GM21390 (cell line): ENCODE results near the gene HELZ.
"Not testable (repeated sequence)": the region's sequence is repeated elsewhere in the genome, so short reads cannot be mapped to it uniquely, and the experiment has no call there.

Experiments used
- ATAC-seq: cut with Tn5 transposase; IDR thresholded peaks from one replicate; pipeline ENCODE4 v1.9.1; 2021; ENCODE audit not compliant: unreplicated experiment

Gene HELZ

DNA sequence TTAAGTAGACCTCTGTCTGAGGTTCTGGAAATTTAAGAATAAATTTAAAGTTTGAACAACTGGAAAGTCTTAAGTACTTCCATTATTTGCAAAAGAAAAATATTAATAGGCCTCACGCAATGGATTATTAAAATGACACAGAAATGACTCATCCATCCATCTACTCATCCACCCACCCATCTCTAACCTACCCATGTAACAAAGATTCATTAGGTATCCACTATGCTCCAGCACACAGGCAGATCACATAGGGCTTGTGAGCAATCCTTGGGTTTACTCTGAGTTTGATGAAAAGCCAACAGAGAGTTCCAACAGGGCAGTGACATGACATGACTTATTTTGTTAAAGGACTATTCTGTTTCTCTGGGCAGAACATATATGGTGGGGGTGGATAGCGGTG lies 93.3 kb downstream of the HELZ start:
- no peak for ATAC-seq

DNA sequence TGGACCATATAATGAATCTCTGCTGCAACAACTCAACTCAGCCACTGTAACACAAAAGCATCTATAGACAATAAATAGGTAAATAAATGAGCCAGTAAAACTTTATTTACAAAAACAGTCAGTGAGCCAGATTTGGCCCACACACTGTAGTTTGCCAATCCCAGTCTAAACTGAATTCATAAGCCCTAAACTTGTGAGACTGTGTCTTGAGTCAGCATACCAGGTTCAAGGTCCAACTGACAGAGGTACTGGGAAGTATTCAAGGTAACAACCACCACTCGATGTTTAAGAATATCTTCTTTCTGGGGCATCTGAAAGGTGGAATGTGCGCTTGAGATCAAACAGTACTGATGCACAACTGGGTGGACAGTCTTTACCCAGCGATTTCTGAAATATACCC lies 94.2 kb downstream of the HELZ start:
- no peak for ATAC-seq

DNA sequence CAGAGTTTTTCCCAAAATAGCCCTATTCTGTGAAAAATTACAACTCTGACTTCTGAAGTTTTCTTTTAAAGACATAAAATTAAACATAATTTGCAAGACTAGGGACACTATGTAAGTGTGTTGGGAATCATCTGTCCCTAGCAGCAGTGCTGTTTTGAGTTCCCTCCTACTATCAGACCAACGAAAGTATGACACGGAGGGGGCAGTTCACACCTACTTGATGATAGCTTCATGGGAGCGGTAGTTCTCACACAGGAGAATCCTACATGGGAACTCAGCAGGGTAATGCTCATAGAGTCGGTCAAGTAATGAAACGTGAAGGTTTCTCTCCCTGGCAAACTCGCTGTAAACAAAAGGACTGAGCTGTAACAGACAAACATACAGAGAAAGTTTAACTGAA lies 96.6 kb downstream of the HELZ start:
- ATAC-seq = no peak

DNA sequence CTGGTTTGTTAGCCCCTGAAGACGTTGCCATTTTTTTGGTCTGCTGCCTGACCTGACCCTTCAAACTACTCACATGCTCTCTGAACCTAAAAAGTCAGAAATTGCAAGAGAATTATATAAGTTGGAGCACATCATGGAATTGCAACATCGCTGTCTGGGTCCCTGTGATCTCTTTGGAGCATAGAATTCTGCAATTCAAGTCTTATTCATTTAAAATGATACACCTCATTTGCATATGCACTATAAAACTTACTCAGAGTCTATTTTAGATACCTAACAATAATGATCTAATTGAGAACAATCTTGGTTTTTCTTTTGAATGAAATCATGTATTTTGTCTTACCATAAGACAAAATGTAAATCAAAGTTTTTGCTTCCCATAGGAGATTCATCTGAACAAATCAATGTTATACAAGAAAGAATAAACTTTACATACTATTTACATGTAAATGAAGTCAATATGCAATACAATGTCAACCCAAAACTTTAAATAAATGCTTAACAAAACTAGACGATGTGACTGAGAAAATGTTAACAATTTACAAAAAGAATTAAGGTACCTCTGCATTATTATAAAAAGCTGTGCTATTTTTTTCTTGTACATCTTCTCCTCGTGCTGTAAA lies 99.7 kb downstream of the HELZ start:
- no peak for ATAC-seq

DNA sequence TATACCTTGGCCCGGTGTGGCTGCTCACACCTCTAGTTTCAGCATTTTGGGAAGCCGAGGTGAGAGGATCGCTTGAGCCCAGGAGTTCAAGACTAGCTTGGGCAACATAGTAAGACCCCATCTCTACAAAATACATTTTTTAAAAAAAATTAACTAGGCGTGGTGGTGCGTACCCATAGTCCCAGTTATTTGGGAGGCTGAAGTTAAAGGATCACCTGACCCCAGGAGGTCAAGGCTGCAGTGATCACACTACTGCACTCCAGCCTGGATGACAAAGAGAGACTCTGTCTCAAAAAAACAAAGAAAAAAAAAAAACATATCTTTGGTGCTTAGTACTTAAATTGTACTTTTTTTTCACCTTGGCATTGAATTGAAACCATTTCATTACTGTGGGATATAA lies 101.7 kb downstream of the HELZ start:
- ATAC-seq = no peak

DNA sequence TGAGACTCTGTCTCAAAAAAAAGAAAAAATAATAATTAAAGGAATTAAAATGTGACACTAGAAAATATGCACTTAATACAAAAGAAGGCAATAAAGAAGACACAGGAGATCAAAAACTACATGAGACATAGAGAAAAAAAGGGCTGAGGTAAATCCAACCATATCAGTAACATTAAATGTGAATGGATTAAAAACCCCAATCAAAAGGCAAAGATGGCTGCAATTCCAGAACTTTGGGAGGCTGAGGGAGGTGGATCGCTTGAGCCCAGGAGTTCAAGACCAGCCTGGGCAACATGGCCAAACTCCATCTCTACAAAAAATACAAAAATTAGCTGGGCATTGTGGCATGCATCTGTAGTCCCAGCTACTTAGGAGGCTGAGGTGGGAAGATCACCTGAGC lies 103.0 kb downstream of the HELZ start:
- ATAC-seq = not testable (repeated sequence)

DNA sequence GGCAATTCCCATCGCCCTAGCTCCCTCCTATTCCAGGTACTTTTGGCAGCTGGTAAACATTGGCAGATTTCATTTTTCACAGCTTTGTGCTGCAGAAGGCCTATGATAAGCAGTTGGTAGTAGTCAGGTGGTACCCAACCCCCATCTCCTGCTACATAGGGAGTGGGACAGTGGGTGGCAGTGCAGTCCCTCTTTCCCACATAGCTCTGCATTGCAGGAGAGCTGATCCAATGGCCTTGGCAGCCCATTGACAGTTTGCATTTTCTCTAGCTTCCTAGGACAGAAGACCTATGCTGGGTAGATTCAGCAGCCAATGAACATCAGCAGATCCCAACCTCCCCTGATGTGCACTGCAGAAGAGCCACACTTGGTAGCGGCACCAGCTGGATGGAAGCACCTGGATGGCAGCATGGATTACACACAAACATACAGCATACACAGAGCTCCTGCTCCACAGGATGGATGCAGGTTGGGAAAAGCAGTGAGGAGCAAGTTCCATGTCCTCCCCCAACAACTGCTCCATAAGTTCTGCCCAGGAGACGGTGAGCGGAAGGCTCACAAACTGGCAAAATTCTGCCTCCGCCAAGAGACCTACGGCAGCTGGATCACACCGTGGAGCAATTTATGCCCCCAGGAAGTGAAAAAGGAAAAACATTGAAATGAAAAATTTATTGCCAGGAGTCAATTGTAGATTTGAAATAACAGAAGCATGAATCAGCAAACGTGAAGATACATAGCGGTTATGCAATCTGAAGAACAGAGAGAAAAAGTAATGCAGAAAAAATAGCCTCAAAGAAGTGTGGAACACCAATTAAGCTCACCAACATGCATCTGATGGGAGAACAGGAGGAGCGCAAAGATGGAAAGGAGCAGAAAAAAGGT lies 105.0 kb downstream of the HELZ start:
- ATAC-seq = no peak

DNA sequence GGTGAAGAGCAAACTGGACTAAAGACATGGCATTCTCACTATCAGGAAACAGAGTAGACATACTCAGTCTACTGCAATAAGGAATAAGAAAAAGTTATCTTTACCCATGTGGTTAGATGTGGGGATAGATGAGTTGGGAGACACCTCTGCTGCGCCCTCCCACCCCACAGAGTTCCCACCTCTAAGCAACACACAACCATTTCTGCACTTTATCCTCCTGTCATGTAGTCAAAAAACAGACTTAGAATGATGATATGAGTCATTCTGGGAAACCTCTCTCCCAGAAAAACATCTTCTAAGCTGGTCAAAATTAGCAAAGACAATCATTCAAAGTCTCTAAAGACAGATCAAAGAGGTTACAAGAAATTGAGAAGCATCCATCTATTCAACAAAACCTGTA lies 105.7 kb downstream of the HELZ start:
- no peak for ATAC-seq

DNA sequence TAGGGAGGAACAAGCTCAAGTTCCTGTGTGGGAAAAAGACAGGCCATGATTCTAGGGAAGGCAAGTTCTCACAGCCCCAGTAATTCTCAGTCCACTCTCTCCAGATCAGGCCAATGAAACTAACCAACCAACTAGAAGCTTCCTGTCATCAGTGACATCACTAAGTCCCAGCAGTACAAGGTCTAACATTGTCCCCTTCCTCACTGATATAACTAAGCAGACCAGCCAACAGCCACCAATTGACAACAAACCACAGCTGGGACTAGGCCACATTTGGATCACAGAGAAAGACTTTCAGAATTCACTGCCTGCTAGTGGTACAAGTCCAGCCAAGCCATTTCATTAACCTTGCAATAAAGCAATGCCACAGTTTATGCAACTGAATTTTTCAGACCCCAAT lies 106.6 kb downstream of the HELZ start:
- no peak for ATAC-seq

DNA sequence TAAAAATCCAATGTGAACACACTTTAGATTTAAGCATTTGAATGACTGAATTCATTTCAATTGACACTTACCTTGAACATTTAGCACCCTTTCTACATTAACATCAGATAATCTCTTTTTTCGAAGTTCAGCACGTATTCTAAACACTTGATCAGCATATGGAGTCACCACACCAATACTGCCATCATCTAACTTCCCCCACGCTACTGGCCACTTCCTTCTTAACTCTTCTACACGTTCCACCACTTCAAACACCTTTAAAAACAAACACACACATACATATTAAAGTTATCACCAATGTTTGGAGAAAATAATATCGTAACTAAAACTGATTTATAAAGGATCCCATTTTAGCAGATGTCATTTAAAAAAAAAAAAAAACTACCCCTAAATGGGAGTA lies 107.1 kb downstream of the HELZ start:
- ATAC-seq = no peak

DNA sequence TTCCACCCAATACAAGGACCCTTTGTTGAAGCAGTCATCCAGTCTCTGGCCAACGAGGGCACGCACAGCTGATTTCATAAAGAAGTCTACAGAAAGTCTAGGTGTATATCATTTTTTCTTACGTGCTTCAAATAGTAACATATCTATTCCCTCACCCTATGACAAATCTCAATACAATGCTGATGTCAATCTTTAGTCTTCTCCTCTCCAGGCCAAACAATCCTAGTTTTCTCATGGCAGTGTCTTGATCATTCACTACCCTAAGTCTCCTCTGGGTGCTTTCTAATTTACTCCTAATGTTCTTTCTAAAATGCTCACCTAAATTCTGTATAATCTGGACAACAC lies 108.0 kb downstream of the HELZ start:
- no peak for ATAC-seq

DNA sequence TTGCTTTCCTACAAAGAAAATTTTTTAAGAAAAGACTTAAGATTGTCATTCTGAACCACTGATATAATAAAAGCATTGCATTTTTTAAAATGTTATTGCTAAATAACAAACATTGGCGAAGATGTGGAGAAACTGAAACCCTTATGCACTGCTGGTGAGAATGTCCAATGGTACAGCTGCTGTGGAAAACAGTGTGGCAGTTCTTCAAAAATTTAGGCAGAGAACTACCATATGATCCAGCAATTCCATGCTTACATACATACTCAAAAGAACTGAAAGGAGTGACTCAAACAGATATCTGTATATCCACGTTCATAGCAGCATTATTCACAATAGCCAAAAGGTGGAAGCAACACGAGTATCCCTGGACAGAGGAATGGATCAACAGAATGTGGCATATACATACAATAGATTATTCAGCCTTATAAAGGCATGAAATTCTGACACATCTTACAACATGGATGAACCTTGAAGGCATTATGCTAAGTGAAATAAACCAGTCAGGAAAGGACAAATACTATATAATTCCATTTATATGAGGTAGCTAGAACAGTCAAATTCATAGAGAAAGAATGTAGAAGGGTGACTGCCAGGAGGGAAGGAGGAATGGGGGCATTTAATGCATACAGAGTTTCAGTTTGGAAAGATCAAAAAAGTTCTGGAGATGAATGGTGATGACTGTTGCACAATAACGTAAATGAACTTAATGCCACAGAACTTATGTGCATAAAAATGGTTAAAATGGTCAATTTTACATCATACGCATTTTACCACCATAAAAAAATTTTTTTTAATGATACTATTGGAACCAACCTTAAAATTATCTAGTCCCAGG lies 108.6 kb downstream of the HELZ start:
- ATAC-seq = no peak

DNA sequence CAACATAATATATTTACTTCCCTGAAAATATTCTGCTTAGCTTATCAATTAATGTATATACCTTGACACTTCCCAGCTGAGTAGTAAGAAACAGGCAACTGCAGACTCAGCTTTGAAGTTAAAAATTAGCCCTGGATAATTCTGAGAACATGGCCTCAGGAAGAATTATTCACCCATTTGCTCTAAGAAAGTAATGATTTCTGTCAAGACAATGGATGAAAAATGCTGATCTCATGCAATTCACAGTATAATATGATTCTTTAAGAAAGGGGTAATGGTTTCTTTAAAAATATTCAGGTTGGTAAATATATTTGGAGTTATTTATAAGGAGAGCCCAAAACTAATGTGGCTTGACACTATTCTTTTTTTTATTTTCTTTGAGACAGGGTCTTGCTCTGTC lies 111.8 kb downstream of the HELZ start:
- no peak for ATAC-seq

DNA sequence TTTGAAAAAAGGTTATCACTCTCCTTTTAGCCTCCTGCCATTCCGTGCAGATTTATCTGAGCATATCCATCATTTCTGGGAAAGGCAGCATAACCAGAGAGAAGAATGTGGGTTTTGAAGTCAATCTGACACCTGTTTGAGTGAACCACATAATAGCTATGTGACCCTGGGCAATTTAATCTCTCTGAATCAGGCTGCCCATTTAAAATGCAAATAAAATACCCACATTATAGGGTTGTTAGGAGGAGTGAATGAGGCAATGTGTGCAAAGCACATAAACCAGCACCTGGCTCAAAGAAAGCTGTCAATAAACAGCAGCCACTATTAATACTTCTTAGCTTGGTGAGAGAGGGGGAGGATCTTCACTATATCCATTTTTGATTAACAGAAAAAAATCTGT lies 112.6 kb downstream of the HELZ start:
- no peak for ATAC-seq

DNA sequence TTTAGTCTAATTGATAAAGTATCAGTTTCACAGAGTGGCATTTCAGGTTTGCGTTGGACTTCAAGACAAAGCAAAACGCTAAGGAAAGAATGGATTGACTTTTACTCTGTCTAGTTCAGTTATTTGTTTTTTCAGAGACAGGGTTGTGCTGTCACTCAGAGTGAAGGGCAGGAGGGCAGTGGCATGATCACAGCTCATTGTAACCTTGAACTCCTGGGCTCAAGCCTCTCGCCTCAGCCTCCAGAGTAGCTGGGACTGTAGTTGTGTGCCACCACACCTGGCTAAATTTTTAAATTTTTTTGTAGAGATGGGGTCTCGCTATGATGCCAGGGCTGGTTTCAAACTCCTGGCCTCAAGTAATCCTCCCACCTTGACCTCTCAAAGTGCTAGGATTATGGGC lies 114.2 kb downstream of the HELZ start:
- ATAC-seq = no peak

DNA sequence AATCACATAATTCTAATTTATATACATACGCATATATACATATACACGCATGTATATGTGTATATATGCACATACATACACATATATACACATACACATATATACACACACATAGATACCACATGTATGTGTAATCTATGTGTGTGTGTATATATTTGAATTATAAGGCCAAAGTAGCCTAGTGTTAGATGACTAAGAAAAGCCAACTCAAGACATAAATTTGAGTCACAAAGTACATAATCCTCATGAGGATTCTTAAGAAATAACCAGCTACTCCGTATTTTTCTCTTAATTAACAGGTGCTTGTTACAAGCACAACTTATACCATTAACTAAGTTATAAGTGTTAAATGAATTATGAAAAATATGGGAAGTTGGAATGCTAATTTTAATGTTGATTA lies 115.7 kb downstream of the HELZ start:
- no peak for ATAC-seq

DNA sequence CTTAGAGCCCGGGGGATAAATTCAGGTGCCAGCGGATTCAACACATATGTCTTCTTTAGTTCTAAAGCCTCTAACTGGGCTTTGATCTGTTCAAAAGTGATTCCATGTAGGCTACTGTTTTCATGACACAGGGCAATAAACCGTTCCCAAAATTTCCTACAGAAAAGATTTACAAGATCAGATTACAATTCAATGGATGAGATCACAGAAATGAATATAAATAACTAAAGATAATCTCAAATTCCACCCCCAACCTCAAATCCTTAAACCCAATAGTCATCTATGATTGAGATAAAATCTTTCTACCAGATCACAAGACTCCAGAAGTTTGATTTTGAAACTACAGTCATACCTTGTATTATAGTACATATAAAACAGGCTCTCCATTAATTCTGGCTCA lies 116.3 kb downstream of the HELZ start:
- no peak for ATAC-seq

DNA sequence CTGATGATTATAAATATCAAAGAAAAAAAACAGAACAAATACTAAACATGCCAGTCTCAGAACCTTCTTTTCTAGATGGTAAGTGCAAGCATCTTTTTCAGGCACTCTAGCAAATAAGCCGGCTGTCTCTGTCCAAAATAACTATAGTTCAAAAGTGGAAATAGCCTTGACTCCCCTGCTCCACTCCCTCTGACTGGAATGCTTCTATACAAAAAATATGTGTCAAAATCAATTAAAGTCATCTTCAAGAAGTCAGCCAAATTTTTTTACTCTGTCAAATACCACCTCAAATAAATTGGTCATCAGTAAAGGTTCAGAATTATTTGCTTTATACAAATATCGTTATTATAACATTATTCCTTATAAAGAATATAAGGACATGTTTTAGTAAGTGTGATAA lies 117.1 kb downstream of the HELZ start:
- no peak for ATAC-seq

DNA sequence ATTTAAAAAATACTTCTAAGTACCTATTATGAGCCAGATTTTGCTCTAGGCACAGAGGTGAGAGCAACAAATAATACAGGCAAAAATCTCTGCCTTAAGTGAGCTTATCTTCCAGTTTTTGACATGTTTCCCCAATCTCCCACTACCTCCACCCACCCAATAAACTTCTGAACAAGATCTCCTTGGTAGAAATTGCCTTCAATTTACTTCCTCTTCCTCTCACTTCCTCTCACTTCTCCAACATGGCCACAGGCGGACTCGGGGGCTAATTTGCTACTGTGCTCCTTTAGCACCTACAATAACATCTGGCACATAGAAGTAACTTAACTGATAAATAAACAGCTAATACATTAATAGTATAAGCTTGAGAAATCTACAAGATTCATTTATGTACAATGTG lies 118.0 kb downstream of the HELZ start:
- ATAC-seq = no peak

DNA sequence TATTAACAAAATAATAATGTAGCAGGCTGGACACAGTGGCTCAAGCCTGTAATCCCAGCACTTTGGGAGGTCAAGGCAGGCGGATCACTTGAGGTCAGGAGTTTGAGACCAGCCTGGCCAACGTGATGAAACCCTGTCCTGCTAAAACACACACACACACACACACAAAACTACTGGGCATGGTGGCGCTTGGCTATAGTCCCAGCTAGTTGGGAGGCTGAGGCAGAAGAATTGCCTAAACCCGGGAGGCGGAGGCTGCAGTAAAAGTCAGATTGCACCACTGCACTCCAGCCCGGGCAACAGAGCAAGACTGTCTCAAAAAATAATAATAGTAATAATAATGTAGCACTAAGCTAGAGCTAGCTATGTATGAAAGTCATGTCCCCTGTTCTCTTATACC lies 118.5 kb downstream of the HELZ start:
- not testable (repeated sequence) for ATAC-seq

DNA sequence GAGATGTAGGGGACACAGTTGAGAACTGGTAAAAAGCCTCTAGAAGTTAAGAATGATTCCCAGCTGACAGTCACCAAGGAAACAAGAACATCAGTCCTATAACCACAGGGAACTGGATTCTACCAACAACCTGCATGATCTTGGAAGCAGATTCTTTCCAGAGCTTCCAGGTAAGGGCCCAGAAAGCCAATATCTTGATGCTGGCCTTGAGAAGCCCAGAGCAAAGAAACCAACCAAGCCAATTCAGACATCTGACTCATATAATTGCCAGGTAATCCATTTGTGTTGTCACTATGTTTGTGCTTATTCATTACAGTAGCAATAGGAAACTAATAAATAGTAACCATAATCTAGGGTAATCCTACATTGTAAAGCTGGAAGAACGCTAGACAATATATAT lies 119.1 kb downstream of the HELZ start:
- no peak for ATAC-seq

DNA sequence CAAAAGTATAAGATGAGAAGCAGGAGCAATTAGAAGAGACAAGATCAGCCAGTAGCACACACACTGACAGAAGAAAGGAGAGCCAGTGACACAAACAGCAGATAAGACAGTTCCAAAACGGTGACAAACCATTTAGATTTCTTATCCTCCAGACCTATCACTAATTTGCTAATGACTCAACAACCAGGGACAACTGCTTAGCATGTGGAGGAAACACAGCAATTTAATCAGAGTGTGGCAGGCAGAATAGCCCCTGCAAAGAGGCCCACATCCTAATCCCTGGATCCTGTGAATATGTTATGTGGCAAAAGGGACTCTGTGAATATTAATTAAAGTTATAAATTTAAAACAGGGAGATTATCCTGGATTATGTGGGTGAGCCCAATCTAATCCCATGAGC lies 119.6 kb downstream of the HELZ start:
- ATAC-seq = no peak
